CD14-positive monocyte (primary cell): ENCODE data around the gene HSPA4. TPM values are rescaled to one million over a fixed set of nuclear protein-coding genes. Genes with fewer than 3 reads are reported as not detected.

Source experiments
- DNase-seq, 3 donors: peaks; one replicate each; pipeline ENCODE4 v3.0.0-alpha.2; 2011 to 2022
- H2AFZ ChIP-seq: 2 replicates; pipeline ENCODE4 v1.6.0; 2012; ENCODE audit warnings: mild to moderate bottlenecking, low read depth, low read length, inconsistent platforms; ENCODE audit not compliant: insufficient read depth, poor library complexity, severe bottlenecking
- H3K27ac ChIP-seq, 2 donors: 1 replicate in 1 of 2; 2 replicates in 1 of 2; pipeline ENCODE4 v1.5.1; 2012 to 2013; ENCODE audit warnings: low read length in 2 of 2, control low read depth in 1 of 2, inconsistent platforms in 1 of 2, low read depth in 1 of 2, mild to moderate bottlenecking in 1 of 2
- H3K27me3 ChIP-seq, 2 donors: one replicate each; pipeline versions ENCODE4 v1.6.0 to v1.6.1; 2011 to 2013; ENCODE audit warnings: low read length in 2 of 2; ENCODE audit not compliant: control insufficient read depth in 2 of 2, insufficient read depth in 2 of 2
- H3K36me3 ChIP-seq, 2 donors: replicated peaks in 1 of 2; 1 replicate in 1 of 2; 2 replicates in 1 of 2; pipeline versions ENCODE4 v1.5.1 to v1.6.1; 2012 to 2013; ENCODE audit warnings: low read length in 2 of 2, control low read depth in 1 of 2, inconsistent platforms in 1 of 2, mild to moderate bottlenecking in 1 of 2; ENCODE audit not compliant: insufficient read depth in 2 of 2, control insufficient read depth in 1 of 2
- H3K4me1 ChIP-seq, 2 donors: 1 replicate in 1 of 2; 2 replicates in 1 of 2; pipeline versions ENCODE4 v1.5.1 to v1.6.1; 2012 to 2013; ENCODE audit warnings: low read length in 2 of 2, control low read depth in 1 of 2, inconsistent platforms in 1 of 2, mild to moderate bottlenecking in 1 of 2, moderate library complexity in 1 of 2; ENCODE audit not compliant: insufficient read depth in 2 of 2, control insufficient read depth in 1 of 2
- H3K4me2 ChIP-seq: replicated peaks from 2 replicates; pipeline ENCODE3; 2012; ENCODE audit warnings: low read length, moderate library complexity, mild to moderate bottlenecking; ENCODE audit not compliant: poor library complexity, severe bottlenecking; ENCODE audit errors: extremely low read depth
- H3K4me3 ChIP-seq, 3 experiments: fragments of 200-600 bp in 1 of 3; sonication (generic) in 1 of 3; replicated peaks in 1 of 3; 1 replicate in 2 of 3; 2 replicates in 1 of 3; pipeline ENCODE4 v1.5.1; 2011 to 2013; ENCODE audit warnings: low read length in 3 of 3, mild to moderate bottlenecking in 3 of 3, control low read depth in 2 of 3, low read depth in 2 of 3, inconsistent platforms in 1 of 3, moderate library complexity in 1 of 3
- H3K79me2 ChIP-seq: 2 replicates; pipeline ENCODE4 v1.6.0; 2012; ENCODE audit warnings: mild to moderate bottlenecking, control low read depth, inconsistent platforms, low read length, moderate library complexity; ENCODE audit not compliant: insufficient read depth
- H3K9ac ChIP-seq: 2 replicates; pipeline ENCODE4 v1.6.0; 2017; ENCODE audit warnings: low read length, mild to moderate bottlenecking; ENCODE audit not compliant: insufficient read depth, poor library complexity, severe bottlenecking
- H3K9me3 ChIP-seq, 2 donors: replicated peaks in 1 of 2; 1 replicate in 1 of 2; 2 replicates in 1 of 2; pipeline versions ENCODE4 v1.5.1 to v1.6.1; 2012 to 2013; ENCODE audit warnings: low read length in 2 of 2, control low read depth in 1 of 2; ENCODE audit not compliant: control insufficient read depth in 1 of 2, insufficient read depth in 1 of 2
- H4K20me1 ChIP-seq: 2 replicates; pipeline ENCODE4 v1.6.0; 2012; ENCODE audit warnings: mild to moderate bottlenecking, low read length, control low read depth, moderate library complexity; ENCODE audit not compliant: insufficient read depth
- H3K27ac Mint-ChIP-seq, 7 donors: one replicate each; pipeline ENCODE4 v1.8.0; 2020; ENCODE audit warnings: mild to moderate bottlenecking in 7 of 7, mixed read lengths in 7 of 7, moderate library complexity in 6 of 7, inconsistent platforms in 2 of 7
- H3K27me3 Mint-ChIP-seq, 3 donors: one replicate each; pipeline ENCODE4 v1.8.0; 2021 to 2022; ENCODE audit warnings: low read depth in 3 of 3, mild to moderate bottlenecking in 3 of 3, mixed read lengths in 3 of 3, moderate library complexity in 3 of 3, inconsistent platforms in 1 of 3
- H3K36me3 Mint-ChIP-seq, 2 donors: one replicate each; pipeline ENCODE4 v1.8.0; 2020; ENCODE audit warnings: mixed read lengths in 2 of 2, inconsistent platforms in 1 of 2, mild to moderate bottlenecking in 1 of 2
- H3K4me1 Mint-ChIP-seq: one replicate; pipeline ENCODE4 v1.8.0; 2020; ENCODE audit warnings: mild to moderate bottlenecking, mixed read lengths
- H3K4me3 Mint-ChIP-seq, 2 donors: one replicate each; pipeline ENCODE4 v1.8.0; 2020; ENCODE audit warnings: mild to moderate bottlenecking in 2 of 2, mixed read lengths in 2 of 2, moderate library complexity in 1 of 2
- H3K9me3 Mint-ChIP-seq, 7 donors: one replicate each; pipeline ENCODE4 v1.8.0; 2020 to 2022; ENCODE audit warnings: mixed read lengths in 7 of 7, mild to moderate bottlenecking in 6 of 7, moderate library complexity in 6 of 7, inconsistent platforms in 2 of 7
- WGBS: methylation state at CpG from one replicate; pipeline ENCODE4 v1.1.5; 2013; ENCODE audit warnings: missing lambda C conversion rate; ENCODE audit not compliant: insufficient coverage; 5-methylcytosine and 5-hydroxymethylcytosine counted together
- intact Hi-C, 2 donors: fragments of 100-400 bp; cut with micrococcal nuclease; formaldehyde crosslinking; loops; one replicate each; pipeline versions ENCODE4 v1.15.0 to v1.15.1; 2023
- polyA plus RNA-seq, 3 donors: library from polyadenylated mRNA; depleted of rRNA in 1 of 3; unstranded in 2 of 3; stranded (reverse) in 1 of 3; fragments of 300-500 nt in 2 of 3; fragments of >200 nt in 1 of 3; fragmentation: Illumina TruSeq in 2 of 3; gene quantifications; 1 replicate in 2 of 3; 2 replicates in 1 of 3; pipeline ENCODE4 v1.2.3, GENCODE V29; 2012 to 2021
- TF ChIP-seq, protein P1 (sequence below): fragments of 200-600 bp; IDR thresholded peaks from one replicate; pipeline ENCODE4 v1.8.0; 2022; ENCODE audit warnings: antibody characterized with exemption, mild to moderate bottlenecking

The HSPA4 gene
- polyA plus RNA-seq, 3 donors, result 15.7 to 52.0 (median 27.7) TPM

DNA sequence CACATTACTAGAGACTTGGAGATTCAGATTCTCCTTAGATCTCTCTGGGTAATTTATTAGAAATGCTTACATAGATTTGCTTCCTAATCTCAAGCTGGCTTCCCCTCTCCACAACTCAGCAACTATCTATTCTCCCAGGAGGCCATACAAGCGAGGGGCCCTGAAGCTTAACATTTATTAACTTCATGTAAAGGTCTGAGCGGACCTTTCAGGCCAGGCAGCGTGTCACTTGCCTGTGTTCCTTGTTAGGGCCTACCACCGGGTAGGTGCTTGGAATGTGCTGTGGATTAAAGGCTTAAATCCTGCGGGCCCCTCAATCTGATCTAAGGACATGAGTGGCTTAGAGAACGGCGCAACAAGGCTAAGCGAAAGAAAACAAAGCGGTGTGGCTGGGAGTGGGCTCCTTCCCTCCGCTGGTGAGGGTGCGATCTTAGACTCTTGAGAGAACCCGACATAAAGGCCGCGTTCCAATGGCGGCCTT lies 712 bp upstream of the HSPA4 start:
- Histone ChIP-seq H2AFZ (peak overlapping the region; percentile 95), H3K4me3 (peak overlapping the region; percentile 71 to 92 (median 91)), H3K27ac (peak overlapping the region; percentile 98 to 99), H3K4me2 (peak overlapping the region; percentile 88), H3K36me3 (no peaks in the 10 kb centered on the region), H3K27me3 (no peaks in the 10 kb centered on the region), H3K4me1 (peaks cover 19 to 25% of the 10 kb centered on the region in 2 donors), H3K9me3 (no peaks in the 10 kb centered on the region), H3K9ac (peak overlapping the region; percentile 98), H4K20me1 (peaks cover 33% of the 10 kb centered on the region), H3K79me2 (peaks cover 53% of the 10 kb centered on the region)
- no peak for DNase-seq
- H3K4me1 Mint-ChIP-seq, result peaks cover 25% of the 10 kb centered on the region
- H3K36me3 Mint-ChIP-seq, result peaks cover 3 to 4% of the 10 kb centered on the region in 2 donors
- peaks cover 0 to 4% (median 0%) of the 10 kb centered on the region in 7 donors for H3K9me3 Mint-ChIP-seq
- TF ChIP-seq, protein P1, sequence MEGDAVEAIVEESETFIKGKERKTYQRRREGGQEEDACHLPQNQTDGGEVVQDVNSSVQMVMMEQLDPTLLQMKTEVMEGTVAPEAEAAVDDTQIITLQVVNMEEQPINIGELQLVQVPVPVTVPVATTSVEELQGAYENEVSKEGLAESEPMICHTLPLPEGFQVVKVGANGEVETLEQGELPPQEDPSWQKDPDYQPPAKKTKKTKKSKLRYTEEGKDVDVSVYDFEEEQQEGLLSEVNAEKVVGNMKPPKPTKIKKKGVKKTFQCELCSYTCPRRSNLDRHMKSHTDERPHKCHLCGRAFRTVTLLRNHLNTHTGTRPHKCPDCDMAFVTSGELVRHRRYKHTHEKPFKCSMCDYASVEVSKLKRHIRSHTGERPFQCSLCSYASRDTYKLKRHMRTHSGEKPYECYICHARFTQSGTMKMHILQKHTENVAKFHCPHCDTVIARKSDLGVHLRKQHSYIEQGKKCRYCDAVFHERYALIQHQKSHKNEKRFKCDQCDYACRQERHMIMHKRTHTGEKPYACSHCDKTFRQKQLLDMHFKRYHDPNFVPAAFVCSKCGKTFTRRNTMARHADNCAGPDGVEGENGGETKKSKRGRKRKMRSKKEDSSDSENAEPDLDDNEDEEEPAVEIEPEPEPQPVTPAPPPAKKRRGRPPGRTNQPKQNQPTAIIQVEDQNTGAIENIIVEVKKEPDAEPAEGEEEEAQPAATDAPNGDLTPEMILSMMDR, result no peak
- intact Hi-C loops, result loop anchor here in 1 of 2 donors (2.0 to 10.0 kb wide), 3 partner anchors 24 to 1324 kb away; partner anchors contain the start of genes GDF9, UBE2B, UQCRQ and ZCCHC10
- peak overlapping the region; percentile 91 to 95 for H3K4me3 Mint-ChIP-seq
- peak overlapping the region; percentile 98 to 100 (median 99) for H3K27ac Mint-ChIP-seq
- WGBS, result 0% methylated on average over 11 of the region's 15 CpGs
- H3K27me3 Mint-ChIP-seq, result peaks cover 0 to 1% (median 0%) of the 10 kb centered on the region in 3 donors

DNA sequence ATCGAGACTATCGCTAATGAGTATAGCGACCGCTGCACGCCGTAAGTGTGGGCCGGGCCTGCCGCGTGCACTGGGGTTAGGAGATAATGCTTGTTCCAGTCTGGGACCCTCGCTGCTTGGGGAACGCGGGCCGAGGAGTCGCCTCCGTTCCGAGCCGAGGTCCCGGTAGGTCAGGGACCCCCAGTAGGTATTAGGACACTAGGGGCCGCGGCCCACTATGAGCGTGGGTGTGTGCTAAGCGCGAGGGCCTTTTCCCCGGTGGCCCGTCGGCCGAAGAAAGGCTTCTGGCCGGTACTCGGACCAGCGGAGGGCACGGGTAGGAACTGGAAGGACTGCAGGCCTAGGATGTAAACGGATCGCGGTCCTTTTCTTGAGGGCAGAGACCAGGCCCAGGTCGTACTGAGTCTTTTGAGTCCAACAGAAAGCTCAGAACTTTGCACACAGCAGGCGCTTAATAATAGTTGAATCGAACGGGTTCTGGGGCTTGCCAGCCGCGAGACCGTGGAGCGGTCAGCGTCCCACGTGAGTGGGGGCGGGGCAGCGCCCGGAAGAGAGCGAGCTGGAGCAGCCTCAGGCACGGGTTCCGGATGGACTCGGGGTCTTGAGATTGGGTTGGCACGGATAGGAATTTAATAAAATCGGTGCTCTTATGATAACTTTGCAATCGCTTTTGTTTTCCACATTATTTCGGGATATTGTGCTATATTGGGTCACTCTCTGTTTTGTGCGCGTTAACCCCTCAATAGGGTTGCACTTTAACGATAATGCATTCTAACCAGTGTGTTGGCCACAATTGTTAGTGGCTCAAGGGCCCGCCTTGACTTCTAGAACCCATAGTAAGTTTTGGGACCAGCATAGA lies 733 bp downstream of the HSPA4 start:
- H3K4me3 ChIP-seq, result peak overlapping the region; percentile 71 to 92 (median 91)
- DNase-seq, result peak; percentile 54 to 71 (median 66)
- intact Hi-C loops, result loop anchor here in 1 of 2 donors (5.0 to 10.0 kb wide), 2 partner anchors 185 to 1322 kb away; partner anchors contain the start of genes GDF9, UBE2B and UQCRQ
- peak overlapping the region; percentile 88 for H3K4me2 ChIP-seq
- H2AFZ ChIP-seq, result peak overlapping the region; percentile 95
- H3K9ac ChIP-seq, result peak overlapping the region; percentile 98
- Mint-ChIP-seq H3K4me1 (peaks cover 36% of the 10 kb centered on the region), H3K27me3 (peaks cover 0 to 1% (median 0%) of the 10 kb centered on the region in 3 donors), H3K9me3 (peaks cover 0 to 4% (median 0%) of the 10 kb centered on the region in 7 donors), H3K36me3 (peaks cover 3 to 4% of the 10 kb centered on the region in 2 donors), H3K4me3 (peak overlapping the region; percentile 91 to 95), H3K27ac (peak overlapping the region; percentile 98 to 100 (median 99))
- WGBS, result 1% methylated on average over 54 of the region's 59 CpGs
- peak overlapping the region; percentile 98 to 99 for H3K27ac ChIP-seq
- H3K36me3 ChIP-seq, result no peaks in the 10 kb centered on the region
- H3K4me1 ChIP-seq, result peaks cover 19 to 32% of the 10 kb centered on the region in 2 donors
- H3K27me3 ChIP-seq, result no peaks in the 10 kb centered on the region
- H3K9me3 ChIP-seq, result no peaks in the 10 kb centered on the region
- TF ChIP-seq, protein P1, result no peak
- H4K20me1 ChIP-seq, result peaks cover 48% of the 10 kb centered on the region
- peaks cover 68% of the 10 kb centered on the region for H3K79me2 ChIP-seq
